Measurements from ENCODE around the gene RPTOR.

The RPTOR gene

DNA sequence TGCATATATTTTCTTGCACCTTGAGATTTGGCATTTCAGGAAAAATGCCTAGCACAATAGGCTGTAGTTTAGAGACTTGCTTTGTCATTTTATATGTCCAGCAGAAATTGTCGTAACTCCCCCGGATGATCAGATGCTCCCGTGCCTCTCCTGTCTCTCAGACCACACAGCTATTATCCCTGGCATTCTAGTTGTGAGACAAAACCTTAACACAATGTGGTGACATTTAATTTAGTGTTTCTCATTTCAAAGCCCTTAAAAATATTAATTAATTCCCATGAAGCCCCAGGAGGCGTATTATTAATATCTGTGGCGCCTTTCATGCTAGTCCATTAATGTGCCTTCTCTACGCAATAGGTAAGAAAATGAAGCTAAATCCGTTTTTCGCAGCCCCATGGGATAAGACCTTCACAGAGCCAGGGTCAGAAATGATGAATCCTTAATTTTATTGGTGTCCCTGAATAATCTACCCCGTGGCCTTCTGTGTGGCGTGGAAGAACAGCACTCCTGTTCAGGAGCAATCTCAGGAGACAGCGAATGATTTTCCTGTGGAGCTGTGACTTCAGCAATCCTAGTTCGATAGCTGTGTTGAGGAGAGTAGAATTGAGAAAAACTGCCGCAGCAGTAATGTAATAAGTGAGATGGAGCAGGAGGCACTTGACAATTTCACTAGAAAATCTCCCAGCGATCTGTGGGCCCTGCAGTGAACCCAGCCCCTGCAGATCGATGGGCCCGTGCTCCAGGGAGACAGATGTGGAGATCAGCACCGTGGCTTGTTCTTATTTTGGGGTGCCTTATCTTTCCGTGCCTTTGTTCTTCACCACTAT is 157.9 kb downstream of the RPTOR start:
- DNase-seq, result no peak

DNA sequence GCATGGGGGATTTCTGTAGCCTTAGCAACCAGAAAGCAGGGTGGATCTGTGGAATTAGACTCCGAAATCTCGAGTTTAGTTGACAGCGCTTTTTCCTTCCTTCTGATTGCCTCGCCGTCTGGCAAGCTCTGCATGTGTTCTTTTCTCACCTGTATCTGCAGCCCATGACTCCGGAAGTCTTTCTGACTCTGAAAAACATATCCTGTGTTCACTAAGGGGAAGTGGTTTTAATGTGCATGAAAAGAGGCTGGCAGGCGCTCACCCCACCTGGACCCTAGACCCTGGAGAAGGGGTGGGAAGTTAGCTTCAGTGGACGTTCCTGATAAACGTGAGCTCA is 158.5 kb downstream of the RPTOR start:
- DNase-seq, result no peak

DNA sequence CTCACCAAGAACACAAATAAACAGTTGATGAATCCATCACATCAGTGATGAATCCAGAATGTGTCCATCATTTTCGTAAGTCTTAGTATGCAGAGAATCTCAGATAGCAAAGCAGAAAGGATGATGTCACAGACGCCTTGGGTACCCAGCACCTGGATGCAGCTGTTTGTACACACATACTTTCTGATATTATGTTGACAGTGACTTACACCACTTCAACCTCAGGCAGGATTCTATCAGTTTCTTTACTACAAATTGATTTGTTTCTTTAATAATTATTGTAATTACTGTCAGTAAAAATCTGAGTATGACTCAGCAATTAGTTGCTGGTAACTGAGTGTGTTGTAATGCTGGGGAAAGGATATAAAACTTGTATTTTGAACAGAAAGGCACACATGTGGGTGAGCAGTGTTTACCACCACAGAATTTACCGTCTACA is 159.8 kb downstream of the RPTOR start:
- DNase-seq, result no peak

GRCh38 chr17:80704894-80705293 is 160.3 kb downstream of the RPTOR start:
- no peak for DNase-seq

GRCh38 chr17:80705988-80706387 is 161.3 kb downstream of the RPTOR start:
- DNase-seq, result no peak

- DNase-seq, result no peak
These were observed 161.8 kb downstream of the RPTOR start for GRCh38 chr17:80706463-80706867.

DNA sequence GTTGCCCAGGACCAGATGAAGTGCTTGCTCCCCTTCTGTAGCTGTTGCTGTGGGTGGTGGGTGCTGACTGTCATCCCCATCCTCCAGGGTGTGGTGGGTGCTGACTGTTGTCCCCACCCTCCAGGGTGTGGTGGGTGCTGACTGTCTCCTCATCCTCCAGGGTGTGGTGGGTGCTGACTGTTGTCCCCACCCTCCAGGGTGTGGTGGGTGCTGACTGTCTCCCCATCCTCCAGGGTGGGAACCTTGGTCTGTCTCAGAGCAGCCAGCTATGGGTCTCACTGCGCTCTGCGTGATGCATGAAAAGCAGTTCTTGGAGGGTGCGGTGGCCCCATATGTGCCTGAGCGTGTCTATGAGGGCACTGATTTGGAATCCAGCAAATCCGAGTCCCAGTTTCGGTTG is 163.8 kb downstream of the RPTOR start:
- DNase-seq, result no peak

DNA sequence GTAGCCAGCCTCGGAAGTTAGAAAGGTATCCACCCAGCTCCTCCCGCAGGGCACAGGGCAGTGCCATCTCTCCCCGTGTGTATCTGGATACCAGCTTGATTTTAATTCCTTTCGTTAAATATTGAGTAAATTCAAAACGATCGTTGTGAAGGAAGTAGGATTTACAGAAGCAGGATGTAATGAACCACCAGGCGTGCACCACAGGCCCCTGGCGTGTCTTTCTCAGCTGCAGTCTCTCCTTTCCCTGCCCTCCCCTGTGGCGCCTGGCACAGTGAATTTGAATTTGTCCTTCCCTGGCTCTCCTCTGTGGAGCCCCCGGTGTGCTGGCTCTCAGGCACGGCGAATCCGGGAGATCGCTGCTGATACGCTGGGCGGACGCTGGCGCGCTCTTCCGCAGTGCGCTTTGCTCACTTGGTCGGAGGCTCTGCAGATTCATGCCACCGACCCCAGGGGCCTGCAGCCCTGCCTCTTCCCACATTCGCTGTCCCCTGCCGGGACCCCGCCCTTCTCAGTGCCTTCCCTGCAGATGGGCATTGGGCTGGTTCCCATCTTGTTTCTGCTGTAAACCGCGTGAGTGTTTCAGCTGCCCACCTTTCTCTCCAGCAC is 164.6 kb downstream of the RPTOR start:
- no peak for DNase-seq

GRCh38 chr17:80710714-80711302 is 166.2 kb downstream of the RPTOR start:
- DNase-seq, result no peak

GRCh38 chr17:80712089-80712488 is 167.5 kb downstream of the RPTOR start:
- DNase-seq, result no peak

DNA sequence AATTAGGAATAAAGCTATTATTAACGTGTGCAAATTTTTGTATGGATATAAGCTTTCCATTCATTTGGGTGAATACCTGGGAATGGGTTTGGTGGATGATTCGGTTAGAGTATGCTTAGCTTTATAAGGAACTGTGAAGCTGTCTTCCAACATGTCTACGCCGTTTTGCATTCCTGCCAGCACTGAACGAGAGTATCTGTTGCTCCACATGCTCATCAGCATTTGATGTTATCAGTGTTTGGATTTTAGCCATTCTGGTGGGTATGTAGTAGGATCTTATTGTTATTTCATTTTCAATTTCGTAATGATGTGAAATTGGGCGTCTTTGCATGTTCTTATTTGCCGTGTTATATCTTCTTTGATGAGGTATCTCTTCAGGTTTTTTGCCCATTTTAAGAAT is 168.0 kb downstream of the RPTOR start:
- DNase-seq, result no peak

- no peak for DNase-seq
These were observed 172.5 kb downstream of the RPTOR start for GRCh38 chr17:80716986-80717719.

- DNase-seq, result no peak
These were observed 173.1 kb downstream of the RPTOR start for GRCh38 chr17:80717720-80718083.

GRCh38 chr17:80718428-80718827 is 173.8 kb downstream of the RPTOR start:
- DNase-seq, result no peak

- DNase-seq, result no peak
These were observed 174.8 kb downstream of the RPTOR start for GRCh38 chr17:80719449-80719848.

GRCh38 chr17:80720610-80721577 is 176.3 kb downstream of the RPTOR start:
- DNase-seq, result peak; percentile 40

- no peak for DNase-seq
These were observed 178.0 kb downstream of the RPTOR start for GRCh38 chr17:80722661-80723060.

DNA sequence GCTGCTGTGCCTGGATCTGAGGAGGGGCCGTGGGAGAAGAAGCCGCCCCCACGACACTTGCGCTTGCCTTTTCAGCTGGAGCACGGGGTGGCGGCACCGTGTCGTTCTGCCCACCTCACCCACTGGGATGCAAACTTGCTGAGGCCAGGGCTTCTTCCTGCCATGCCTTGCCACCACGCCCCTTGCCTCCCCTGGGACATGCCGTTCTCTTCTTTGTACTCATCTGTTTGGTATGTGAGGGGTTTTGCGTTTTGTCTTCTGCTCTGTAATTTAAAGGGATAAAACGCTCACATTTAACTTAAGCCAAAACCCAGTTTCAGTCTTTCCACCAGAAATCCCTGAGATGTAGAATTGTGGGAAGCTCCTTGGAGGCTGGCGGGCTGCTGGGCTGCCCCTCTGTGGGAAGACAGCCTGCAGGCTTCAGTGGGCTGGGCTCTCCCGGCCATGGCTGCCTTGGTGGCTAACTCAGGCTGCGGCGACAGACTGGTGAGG is 180.2 kb downstream of the RPTOR start:
- peak; percentile 42 for DNase-seq

DNA sequence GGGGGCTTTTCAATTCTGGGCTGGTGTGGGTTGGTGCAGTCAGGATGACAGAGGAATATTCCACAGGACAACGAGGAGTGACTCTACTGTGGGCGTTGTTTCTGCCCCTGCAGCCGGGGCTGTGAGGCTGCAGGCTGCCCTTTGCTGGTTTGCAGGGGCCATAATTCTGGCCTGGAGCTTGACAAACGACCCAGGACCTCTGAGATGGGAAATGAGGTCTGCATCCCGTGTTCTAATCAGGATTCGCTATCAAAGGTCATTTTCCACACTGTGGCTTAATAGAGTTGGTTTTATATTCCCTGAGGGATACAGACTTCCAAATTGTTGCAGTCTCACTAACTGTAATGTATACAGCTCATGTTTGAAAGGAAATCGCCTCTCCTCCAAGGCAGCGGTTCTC is 180.9 kb downstream of the RPTOR start:
- DNase-seq, result no peak

DNA sequence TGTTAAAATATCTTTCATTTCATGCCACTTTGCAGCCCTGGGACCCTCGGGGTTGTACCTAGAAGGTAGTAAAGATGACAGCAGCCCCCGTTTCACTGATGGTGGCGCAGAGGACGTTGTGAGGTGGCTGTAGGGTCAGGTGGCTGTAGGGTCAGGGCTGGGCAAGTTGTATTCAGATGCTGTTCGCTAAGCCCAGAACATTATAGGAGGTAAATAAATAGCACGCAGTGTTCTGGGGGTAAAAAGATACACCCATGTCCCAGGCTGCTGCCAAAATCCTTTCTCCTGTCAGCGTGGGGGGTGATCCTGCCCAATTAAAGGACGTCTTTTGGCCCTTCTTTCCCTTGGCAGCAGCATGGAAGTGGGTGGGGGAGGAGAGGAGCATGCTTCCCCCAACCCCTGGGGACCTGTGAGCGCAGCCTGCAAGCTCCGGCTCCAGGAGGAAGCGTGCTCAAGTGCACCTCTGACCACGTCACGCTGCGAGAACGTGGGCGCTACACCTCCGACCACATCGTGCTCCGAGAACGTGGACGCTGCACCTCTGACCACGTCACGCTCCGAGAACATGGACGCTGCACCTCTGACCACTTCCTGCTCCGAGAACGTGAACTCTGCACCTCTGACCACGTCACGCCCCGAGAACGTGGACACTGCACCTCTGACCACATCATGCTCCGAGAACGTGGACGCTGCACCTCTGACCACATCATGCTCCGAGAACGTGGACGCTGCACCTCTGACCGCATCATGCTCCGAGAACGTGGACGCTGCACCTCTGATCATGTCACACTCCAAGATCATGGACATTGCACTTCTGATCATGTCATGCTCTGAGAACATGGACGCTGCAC is 182.1 kb downstream of the RPTOR start:
- no peak for DNase-seq

DNA sequence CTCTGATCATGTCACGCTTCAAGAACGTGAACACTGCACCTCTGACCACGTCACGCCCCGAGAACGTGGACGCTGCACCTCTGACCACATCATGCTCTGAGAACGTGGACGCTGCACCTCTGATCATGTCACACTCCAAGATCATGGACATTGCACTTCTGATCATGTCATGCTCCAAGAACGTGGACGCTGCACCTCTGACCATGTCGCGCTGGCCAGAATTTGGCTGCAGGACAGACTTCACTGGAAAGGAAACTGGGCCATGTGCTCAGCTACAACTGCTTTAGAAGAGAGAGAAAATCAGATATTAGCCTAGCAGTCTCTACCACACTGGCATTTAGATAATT is 182.7 kb downstream of the RPTOR start:
- no peak for DNase-seq
